GM12892 (cell line): Measurements from ENCODE around the gene ARPC5.

Experiments
- POLR2A ChIP-seq: IDR thresholded peaks from 2 replicates; pipeline ENCODE4 v1.6.1; 2011; ENCODE audit warnings: low read depth, low read length, control low read depth
- POLR2AphosphoS5 ChIP-seq: IDR thresholded peaks from 2 replicates; pipeline ENCODE4 v1.6.1; 2011; ENCODE audit warnings: low read depth, low read length, control low read depth
- TAF1 ChIP-seq: IDR thresholded peaks from 2 replicates; pipeline ENCODE4 v1.6.1; 2011; ENCODE audit warnings: low read depth, mild to moderate bottlenecking, control low read depth, low read length, borderline replicate concordance

DNA sequence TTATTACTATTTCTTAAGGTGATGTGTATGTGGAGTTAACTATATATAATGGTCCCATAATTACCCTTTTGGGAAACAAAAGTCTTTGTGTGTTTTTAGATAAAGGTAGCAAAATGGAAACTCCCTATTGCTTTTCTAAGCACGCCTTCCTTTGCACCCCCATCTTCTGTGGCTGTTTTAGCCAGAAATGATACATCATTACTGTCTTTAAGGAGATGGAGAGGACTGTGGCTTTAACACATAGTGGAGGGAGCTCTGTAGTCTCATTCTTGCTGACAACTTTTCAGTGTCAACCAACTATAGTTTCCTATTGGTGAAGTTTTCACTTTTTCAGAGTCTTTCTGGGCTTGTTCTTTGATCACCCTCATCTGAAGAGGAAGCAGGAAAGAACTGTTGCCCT lies 16.5 kb upstream of the ARPC5 start:
- TF ChIP-seq POLR2AphosphoS5 (no peak), TAF1 (no peak), POLR2A (no peak)
